Measurements from ENCODE around the gene SPNS2.

- TF ChIP-seq CTCF (IDR thresholded peaks at IDR 0.05) (no peak), POLR2A (IDR thresholded peaks at IDR 0.05) (no peak)
These were observed 29.1 kb upstream of the SPNS2 start for GRCh38 chr17:4469552-4469951.
